HG03039 (cell line): ENCODE results near the gene GPR158.

Experiments
- ATAC-seq: cut with Tn5 transposase; IDR thresholded peaks from one replicate; pipeline ENCODE4 v1.9.1; 2021; ENCODE audit warnings: mild to moderate bottlenecking, moderate library complexity; ENCODE audit not compliant: unreplicated experiment

GPR158 gene

GRCh38 chr10:25564351-25564750, 389.6 kb downstream of the GPR158 start:
- ATAC-seq = no peak

- ATAC-seq = no peak
Observed at GRCh38 chr10:25565570-25565969, 390.8 kb downstream of the GPR158 start.

- ATAC-seq = no peak
Observed at GRCh38 chr10:25573316-25573715, 398.5 kb downstream of the GPR158 start.

DNA sequence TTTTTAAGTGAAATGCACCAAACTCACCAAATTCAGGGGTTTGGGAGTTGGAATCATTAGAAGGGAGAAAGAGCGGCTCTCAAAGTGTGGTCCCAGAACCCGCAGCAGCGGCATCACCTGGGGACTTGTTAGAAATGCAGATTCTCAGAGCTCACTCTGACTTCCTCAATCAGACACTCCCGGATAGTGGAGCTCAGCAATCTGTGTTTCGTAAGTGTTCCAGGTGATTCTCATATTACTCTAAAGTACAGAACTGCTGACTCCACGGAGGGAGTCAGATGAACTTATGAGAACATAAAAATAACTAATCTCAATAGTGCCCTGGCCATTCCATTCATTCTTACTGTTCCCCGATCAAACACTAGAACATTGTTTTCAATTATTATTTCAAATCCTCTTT, 400.5 kb downstream of the GPR158 start:
- ATAC-seq = no peak

- no peak for ATAC-seq
Observed at GRCh38 chr10:25578061-25578460, 403.3 kb downstream of the GPR158 start.

GRCh38 chr10:25582961-25583360, 408.2 kb downstream of the GPR158 start:
- no peak for ATAC-seq

- ATAC-seq = no peak
Observed at GRCh38 chr10:25600651-25601050, 425.9 kb downstream of the GPR158 start.

- ATAC-seq = no peak
Observed at GRCh38 chr10:25604591-25604990, 429.8 kb downstream of the GPR158 start.

DNA sequence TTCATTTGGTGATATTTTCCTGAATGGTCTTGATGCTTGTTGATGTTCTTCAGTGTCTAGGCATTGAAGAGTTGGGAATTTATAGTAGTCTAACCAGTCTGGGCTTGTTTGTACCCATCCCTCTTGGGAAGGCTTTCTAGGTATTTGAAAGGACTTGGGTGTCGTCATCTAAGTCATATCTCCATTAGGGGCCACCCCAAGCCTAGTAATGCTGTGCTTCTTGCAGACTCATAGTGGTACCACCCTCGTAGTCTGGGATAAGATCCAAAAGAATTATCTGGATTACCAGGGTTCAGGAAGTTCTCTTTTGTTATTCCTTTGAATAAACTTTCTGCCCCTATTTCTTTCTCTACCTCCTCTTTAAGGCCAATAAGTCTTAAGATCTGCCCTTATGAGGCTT, 439.9 kb downstream of the GPR158 start:
- no peak for ATAC-seq

DNA sequence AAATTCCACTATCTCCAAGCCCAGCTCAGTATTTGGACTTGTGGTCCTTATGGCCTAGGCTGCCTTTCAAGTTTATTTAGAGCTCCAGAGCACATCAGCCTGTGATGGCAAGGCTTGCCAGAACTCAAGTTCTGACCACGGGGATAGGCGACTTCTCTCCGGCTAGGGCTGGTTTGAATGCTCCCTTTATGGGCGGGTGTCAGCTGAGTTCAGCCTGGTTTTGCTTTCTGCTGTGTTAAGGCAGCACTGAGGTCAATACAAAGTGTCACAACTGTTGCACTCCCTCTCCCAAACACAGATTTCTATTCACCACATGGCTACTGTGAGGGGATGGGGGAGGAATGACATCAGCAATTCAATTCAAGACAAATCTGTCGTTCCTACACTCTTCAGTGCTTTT, 441.1 kb downstream of the GPR158 start:
- no peak for ATAC-seq

GRCh38 chr10:25616903-25617592, 442.2 kb downstream of the GPR158 start:
- no peak for ATAC-seq

GRCh38 chr10:25627606-25628005, 452.8 kb downstream of the GPR158 start:
- ATAC-seq = no peak

- no peak for ATAC-seq
Observed at GRCh38 chr10:25629333-25629732, 454.5 kb downstream of the GPR158 start.

- ATAC-seq = no peak
Observed at GRCh38 chr10:25631471-25631870, 456.7 kb downstream of the GPR158 start.

GRCh38 chr10:25632802-25633201, 458.0 kb downstream of the GPR158 start:
- ATAC-seq = no peak

GRCh38 chr10:25633542-25633941, 458.7 kb downstream of the GPR158 start:
- no peak for ATAC-seq

GRCh38 chr10:25639646-25640045, 464.8 kb downstream of the GPR158 start:
- ATAC-seq = no peak

DNA sequence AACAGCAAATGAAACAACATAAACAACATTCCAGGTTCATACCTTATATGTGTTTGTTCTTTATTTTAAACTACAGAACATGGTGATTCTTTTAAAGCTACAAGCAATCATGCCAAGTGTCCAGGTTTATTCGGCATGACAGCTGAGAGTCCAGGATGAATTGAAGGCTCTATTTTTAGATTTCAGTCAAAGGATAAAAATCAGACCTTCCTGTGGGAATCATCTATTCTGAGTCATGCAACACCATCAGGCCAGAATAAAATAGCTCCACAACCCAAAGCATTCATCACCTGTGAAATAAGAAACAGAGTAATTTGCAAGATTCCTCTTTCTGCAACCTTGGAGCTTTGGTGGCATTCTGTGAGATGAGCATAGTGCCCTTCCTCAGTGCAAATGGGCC, 466.8 kb downstream of the GPR158 start:
- ATAC-seq = no peak

GRCh38 chr10:25642721-25643120, 467.9 kb downstream of the GPR158 start:
- no peak for ATAC-seq

DNA sequence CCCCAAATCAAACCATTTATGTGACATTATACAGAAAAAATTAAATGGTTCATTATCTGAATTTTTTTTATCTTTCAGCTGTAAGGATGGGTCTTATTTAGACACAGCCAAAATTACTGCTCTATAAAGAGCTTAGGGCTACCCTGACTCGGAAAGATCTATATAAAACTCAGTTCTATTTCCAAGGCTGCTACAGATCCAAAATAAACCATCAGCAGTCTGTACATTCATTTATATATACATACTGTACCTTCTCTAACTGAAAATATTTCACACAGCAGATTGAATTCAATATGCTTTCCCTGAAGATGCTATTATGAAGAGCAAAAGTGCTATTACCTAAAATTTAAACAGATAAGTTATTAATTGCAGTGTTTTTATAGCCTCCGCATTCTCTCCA, 471.6 kb downstream of the GPR158 start:
- ATAC-seq = no peak

GRCh38 chr10:25651534-25651933, 476.7 kb downstream of the GPR158 start:
- no peak for ATAC-seq
